Activated naive CD4-positive, alpha-beta T cell treated with anti-CD3 and anti-CD28 coated beads for 36 hours (primary cell): Measurements from ENCODE around the gene NUDT10. TPM values are rescaled to one million over a fixed set of nuclear protein-coding genes. Genes with fewer than 3 reads are reported as not detected.
"Not testable (repeated sequence)": the region's sequence is repeated elsewhere in the genome, so short reads cannot be mapped to it uniquely, and the experiment has no call there.

Source experiments
- CTCF ChIA-PET: fragments of 350-600 bp; sonication (Branson Sonifier 250); formaldehyde crosslinking; loops from one replicate; lab custom pipeline; 2021; ENCODE audit warnings: antibody characterized with exemption; lab: Charles Lee
- DNase-seq: peaks from one replicate; pipeline ENCODE4 v3.0.0-alpha.2; 2020
- H3K27ac Mint-ChIP-seq: one replicate; pipeline ENCODE4 v1.8.0; 2021; ENCODE audit warnings: mild to moderate bottlenecking, mixed read lengths
- H3K27me3 Mint-ChIP-seq: one replicate; pipeline ENCODE4 v1.8.0; 2021; ENCODE audit warnings: low read depth, mixed read lengths
- H3K36me3 Mint-ChIP-seq: one replicate; pipeline ENCODE4 v1.8.0; 2021; ENCODE audit warnings: low read depth, mixed read lengths
- H3K4me1 Mint-ChIP-seq: one replicate; pipeline ENCODE4 v1.8.0; 2021; ENCODE audit warnings: low read depth, mixed read lengths
- H3K4me3 Mint-ChIP-seq: one replicate; pipeline ENCODE4 v1.8.0; 2021; ENCODE audit warnings: mild to moderate bottlenecking, moderate library complexity, mixed read lengths
- H3K9me3 Mint-ChIP-seq: one replicate; pipeline ENCODE4 v1.8.0; 2021; ENCODE audit warnings: mixed read lengths
- intact Hi-C: fragments of 100-400 bp; cut with micrococcal nuclease; formaldehyde crosslinking; loops from one replicate; pipeline ENCODE4 v1.15.1; 2023
- total RNA-seq, 2 experiments: library from RNA; stranded (reverse); gene quantifications; one replicate each; pipeline ENCODE4 v1.2.3, GENCODE V29; 2021

Gene NUDT10
- 1 to 10 TPM in 1 of 2 experiments, under 1 TPM in 1; 0.95 to 1.2 TPM for total RNA-seq

DNA sequence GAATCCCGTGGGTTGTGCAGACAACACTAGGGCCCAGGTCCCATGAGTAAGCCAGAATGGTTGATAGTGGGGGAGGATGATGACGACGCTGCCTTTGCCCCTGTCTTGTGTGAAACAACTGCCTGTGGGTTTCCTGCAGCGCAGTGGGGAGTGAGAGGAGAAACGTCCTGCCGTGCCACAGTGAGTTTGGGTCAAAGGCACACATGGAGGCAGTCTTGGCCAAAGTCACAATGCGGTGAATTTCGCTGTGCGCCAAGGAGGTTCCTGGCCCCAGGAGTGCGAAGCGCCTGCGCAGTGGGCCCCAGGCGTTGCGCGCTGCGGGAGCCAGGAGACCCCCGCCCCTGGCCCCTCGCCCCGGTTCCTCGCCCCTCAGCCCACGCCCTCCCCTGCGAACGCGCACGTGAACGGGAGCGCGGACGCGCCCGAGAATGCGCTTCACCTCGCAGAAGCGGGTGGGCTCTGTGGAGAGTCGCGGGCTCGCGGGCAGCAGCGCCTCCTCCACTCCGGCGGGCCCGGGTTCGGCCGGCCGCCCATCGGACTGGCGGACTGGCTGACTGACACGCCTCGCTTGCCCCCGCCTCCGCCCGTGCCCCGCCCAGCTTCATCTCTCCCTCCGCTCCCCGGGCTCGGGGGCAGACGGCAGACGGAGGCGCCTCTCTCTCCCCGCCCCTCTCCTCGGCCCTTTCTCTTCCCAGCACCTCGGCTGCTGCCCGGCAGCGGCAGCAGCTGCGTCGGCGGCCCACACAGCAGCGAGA lies at the start of gene NUDT10:
NUDT10 (plus strand) TSS at position 635 of the 755 bp plus-strand sequence. CDS start 144 bp downstream, outside the sequence.
- Mint-ChIP-seq H3K27ac (no peak within 1 kb of the TSS), H3K27me3 (no peaks in the 10 kb centered on the region), H3K36me3 (no peaks in the 10 kb centered on the region), H3K4me1 (peaks cover 3% of the 10 kb centered on the region), H3K4me3 (peak within 1 kb of the TSS; percentile 83), H3K9me3 (no peaks in the 10 kb centered on the region)
- peak; percentile 38 for DNase-seq
- intact Hi-C loops: loop anchor here (10.0 kb wide), 1 partner anchor 188 kb away; no protein-coding TSS in a partner anchor
- CTCF ChIA-PET: no interaction called here

DNA sequence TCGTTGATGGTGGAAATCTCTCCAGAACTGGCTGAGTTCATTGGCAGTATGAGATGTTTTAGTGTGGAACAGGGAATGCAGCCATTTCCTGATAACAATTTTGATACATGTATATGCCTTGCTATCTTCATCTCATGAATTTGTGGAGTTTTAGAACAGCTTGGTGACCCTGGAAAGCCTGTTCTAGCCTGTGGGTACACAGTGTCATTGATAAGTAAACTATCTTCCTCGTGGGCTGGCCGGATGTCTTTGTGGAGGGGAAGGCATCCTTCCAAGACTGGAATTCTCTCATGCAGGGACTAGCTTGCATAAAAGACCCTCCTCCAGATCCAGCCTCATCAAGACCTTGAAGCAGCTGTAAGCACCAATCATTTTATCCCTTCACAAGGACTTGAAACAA lies 40.2 kb upstream of the NUDT10 start:
- DNase-seq: no peak
- Mint-ChIP-seq H3K27ac (no peak overlapping the region), H3K9me3 (peaks cover 2% of the 10 kb centered on the region), H3K27me3 (no peaks in the 10 kb centered on the region), H3K36me3 (peaks cover 8% of the 10 kb centered on the region), H3K4me3 (no peak overlapping the region), H3K4me1 (no peaks in the 10 kb centered on the region)
- CTCF ChIA-PET: no interaction called here
- intact Hi-C loops: no loop called here

DNA sequence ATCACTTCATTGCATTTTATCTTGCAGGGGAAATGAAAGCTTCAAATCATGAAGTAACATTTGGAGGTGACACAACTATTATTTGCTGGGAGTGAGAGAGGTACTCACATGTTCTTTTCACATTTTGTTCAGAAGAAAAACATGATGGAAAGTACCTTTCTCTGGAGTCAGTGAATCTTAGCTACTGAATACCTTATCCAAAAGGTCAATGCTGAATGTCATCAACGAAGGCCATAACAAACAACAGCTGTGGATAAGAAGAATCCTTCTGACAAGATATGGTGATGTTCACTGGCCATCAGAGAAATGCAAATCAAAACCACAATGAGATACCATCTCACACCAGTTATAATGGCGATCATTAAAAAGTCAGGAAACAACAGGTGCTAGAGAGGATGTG lies 36.5 kb upstream of the NUDT10 start:
- CTCF ChIA-PET: no interaction called here
- Mint-ChIP-seq H3K27me3 (no peaks in the 10 kb centered on the region), H3K9me3 (no peaks in the 10 kb centered on the region), H3K4me1 (no peaks in the 10 kb centered on the region), H3K27ac (no peak overlapping the region), H3K36me3 (peaks cover 14% of the 10 kb centered on the region), H3K4me3 (no peak overlapping the region)
- intact Hi-C loops: no loop called here
- no peak for DNase-seq

DNA sequence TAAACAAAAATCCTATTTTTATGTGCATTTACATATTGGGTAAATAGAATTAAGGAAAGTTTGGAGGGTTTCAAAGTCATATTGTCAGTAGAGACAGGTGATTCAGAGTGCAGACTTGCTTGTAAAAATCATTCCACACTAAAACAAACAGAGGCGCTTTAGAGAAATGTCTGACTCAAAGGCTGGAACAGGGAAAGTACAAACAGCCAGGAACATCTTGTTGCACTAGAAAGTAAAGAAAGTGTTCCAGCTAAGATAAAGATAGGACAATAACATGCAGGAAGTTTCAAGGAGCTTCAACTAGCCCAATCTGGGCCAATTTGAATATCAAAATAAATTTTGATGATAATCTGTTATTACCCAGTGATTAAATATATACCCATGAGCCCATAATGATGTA lies 16.4 kb upstream of the NUDT10 start:
- intact Hi-C loops: no loop called here
- Mint-ChIP-seq H3K4me1 (no peaks in the 10 kb centered on the region), H3K27me3 (no peaks in the 10 kb centered on the region), H3K36me3 (peaks cover 6% of the 10 kb centered on the region), H3K9me3 (peaks cover 3% of the 10 kb centered on the region), H3K27ac (no peak overlapping the region), H3K4me3 (no peak overlapping the region)
- CTCF ChIA-PET: no interaction called here
- no peak for DNase-seq

DNA sequence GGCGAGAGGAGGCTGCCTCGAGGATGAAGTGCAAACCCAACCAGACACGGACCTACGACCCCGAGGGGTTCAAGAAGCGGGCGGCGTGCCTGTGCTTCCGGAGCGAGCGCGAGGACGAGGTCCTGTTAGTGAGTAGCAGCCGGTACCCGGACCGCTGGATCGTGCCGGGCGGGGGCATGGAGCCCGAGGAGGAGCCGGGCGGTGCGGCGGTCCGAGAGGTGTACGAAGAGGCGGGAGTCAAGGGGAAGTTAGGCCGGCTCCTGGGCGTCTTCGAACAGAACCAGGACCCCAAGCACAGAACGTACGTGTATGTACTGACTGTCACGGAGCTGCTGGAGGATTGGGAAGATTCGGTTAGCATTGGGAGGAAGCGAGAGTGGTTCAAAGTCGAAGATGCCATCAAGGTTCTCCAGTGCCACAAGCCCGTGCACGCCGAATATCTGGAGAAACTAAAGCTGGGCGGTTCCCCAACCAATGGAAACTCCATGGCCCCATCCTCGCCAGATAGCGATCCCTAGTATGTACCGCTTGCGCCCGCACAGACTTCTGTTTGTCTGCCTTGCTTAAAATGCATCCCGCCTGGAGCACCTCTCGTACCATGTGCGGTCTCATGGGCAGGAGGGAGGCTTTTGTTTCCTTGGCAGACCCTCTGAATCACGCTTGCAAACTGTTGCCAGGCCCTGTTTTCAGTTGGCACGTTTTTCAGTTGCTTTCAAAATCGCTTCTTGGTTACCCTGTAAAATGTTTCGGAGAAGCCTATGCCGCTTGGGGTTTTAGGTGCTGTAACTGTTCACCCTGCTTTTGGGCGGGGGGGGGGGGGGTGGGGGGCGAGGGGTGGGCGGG lies 542 bp downstream of the NUDT10 start:
- H3K36me3 Mint-ChIP-seq, H3K27ac Mint-ChIP-seq, CTCF ChIA-PET, H3K4me1 Mint-ChIP-seq, H3K9me3 Mint-ChIP-seq, H3K27me3 Mint-ChIP-seq: not testable (repeated sequence)
- intact Hi-C loops: loop anchor here (10.0 kb wide), 1 partner anchor 188 kb away; no protein-coding TSS in a partner anchor
- peak overlapping the region; percentile 83 for H3K4me3 Mint-ChIP-seq
- peak; percentile 24 for DNase-seq

DNA sequence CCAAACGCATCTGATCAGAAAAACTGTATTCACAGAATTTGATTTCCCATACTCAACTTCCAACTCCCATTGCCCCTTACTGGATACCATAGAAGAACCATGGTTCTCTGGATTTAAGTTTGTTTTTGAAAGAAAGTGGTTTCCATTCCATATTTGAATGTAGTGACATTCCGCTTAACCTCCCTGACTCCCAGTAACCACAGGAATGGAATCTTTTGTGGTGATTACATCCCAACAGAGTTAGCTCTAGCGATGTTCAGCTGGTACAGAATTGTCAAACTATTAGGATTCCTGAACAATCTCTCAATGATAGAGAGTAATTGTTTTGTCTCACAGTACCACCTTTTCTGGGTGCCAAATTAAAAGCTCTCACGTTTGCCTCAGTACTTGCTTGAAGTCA lies 1.7 kb downstream of the NUDT10 start:
- CTCF ChIA-PET: interaction anchor here (6.4 kb wide), 1 partner anchor 87 kb away, joined by 70 read pairs; no protein-coding TSS in a partner anchor
- Mint-ChIP-seq H3K4me3 (no peak overlapping the region), H3K9me3 (no peaks in the 10 kb centered on the region), H3K36me3 (no peaks in the 10 kb centered on the region), H3K27me3 (no peaks in the 10 kb centered on the region), H3K4me1 (peaks cover 3% of the 10 kb centered on the region), H3K27ac (no peak overlapping the region)
- no peak for DNase-seq
- intact Hi-C loops: loop anchor here (10.0 kb wide), 1 partner anchor 189 kb away; no protein-coding TSS in a partner anchor

DNA sequence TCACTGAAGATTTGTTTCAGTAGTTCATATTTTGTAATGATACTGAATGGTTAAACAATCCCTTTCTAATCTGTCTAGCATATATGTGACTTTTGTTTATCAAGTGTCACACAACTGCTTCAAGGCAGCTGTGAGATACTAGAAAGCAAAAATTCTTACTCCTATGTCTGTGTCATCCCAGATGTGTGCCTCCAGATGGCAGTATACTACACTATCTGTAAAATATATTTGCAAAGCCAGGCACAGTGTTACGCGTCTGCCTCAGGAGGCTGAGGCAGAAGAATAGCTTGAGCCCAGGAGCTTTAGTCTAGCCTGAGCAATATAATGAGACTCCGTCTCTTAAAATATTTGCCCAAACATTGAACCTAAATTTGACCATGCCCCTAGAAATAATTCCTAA lies 4.0 kb downstream of the NUDT10 start:
- Mint-ChIP-seq H3K36me3 (no peaks in the 10 kb centered on the region), H3K4me3 (no peak overlapping the region), H3K27ac (no peak overlapping the region), H3K9me3 (no peaks in the 10 kb centered on the region), H3K4me1 (peaks cover 3% of the 10 kb centered on the region), H3K27me3 (no peaks in the 10 kb centered on the region)
- DNase-seq: peak; percentile 45
- intact Hi-C loops: loop anchor here (1.0 to 10.0 kb wide), 4 partner anchors 60 to 192 kb away; no protein-coding TSS in a partner anchor
- CTCF ChIA-PET: interaction anchor here (1.2 to 6.4 kb wide), 5 partner anchors 40 to 166 kb away, joined by 3 to 70 read pairs (median 4); no protein-coding TSS in a partner anchor

DNA sequence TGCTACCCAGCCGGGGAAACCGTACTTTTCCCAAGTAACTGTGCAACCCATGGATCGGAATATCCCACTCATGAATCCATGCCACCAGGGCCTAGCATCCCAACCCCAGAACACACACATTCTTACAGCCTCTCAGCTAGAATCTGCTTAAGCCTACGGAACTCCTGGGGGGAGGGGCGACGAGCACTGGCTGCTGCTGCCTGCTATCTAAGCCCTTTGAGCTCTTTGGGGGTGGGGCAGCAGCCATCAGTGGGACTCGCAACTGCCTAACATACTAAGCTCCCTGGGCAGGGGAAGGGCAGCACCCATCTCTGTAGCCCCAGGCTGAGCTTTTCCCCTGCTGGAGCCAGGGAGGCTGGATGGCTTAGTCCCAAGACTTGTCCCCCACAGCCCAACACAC lies 28.6 kb downstream of the NUDT10 start:
- intact Hi-C loops: no loop called here
- no peaks in the 10 kb centered on the region for H3K4me1 Mint-ChIP-seq
- H3K36me3 Mint-ChIP-seq: peaks cover 19% of the 10 kb centered on the region
- no peak overlapping the region for H3K4me3 Mint-ChIP-seq
- H3K9me3 Mint-ChIP-seq: peaks cover 13% of the 10 kb centered on the region
- DNase-seq: no peak
- no peaks in the 10 kb centered on the region for H3K27me3 Mint-ChIP-seq
- CTCF ChIA-PET: no interaction called here
- no peak overlapping the region for H3K27ac Mint-ChIP-seq

DNA sequence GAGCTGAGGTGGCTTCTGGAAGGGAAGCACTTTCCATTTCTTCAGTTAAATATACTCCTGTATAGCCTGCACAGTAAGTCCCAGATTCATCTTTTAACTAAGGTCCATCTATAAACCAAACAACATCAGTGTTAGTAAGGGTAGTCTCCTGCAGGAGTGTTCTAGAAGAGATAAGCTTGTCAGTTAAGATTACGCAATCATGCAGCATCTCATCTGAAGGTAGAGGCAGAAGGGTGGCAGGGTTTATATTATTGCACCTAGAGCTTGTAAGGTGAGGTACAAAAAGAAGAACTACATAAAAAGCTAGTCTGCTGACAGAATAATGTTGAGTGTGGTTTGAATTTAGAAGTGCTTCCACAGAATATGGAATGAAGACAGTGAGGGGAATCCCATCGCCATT lies 44.0 kb downstream of the NUDT10 start:
- DNase-seq: no peak
- H3K27ac Mint-ChIP-seq: no peak overlapping the region
- H3K4me3 Mint-ChIP-seq: no peak overlapping the region
- intact Hi-C loops: no loop called here
- peaks cover 12% of the 10 kb centered on the region for H3K4me1 Mint-ChIP-seq
- CTCF ChIA-PET: interaction anchor here (0.6 to 1.3 kb wide), 2 partner anchors 40 to 139 kb away, joined by 3 to 4 read pairs; no protein-coding TSS in a partner anchor
- H3K36me3 Mint-ChIP-seq: no peaks in the 10 kb centered on the region
- no peaks in the 10 kb centered on the region for H3K27me3 Mint-ChIP-seq
- no peaks in the 10 kb centered on the region for H3K9me3 Mint-ChIP-seq

Other genes starting within 250 kb of the NUDT10 start
- 1 to 10 TPM; 1.1 to 1.5 TPM for gene NUDT11, start 163.8 kb downstream of the NUDT10 start, total RNA-seq